HepG2 (cell line): ENCODE data around the gene PPM1H. TPM values are rescaled to one million over a fixed set of nuclear protein-coding genes. Genes with fewer than 3 reads are reported as not detected.

Experiments
- BHLHE40 ChIP-seq: IDR thresholded peaks from 2 replicates; pipeline ENCODE4 v1.6.1; 2011; ENCODE audit warnings: low read length, improper control_type of control experiment
- CAMTA2 ChIP-seq: sonication (generic); formaldehyde crosslinking; IDR thresholded peaks from 2 replicates; pipeline ENCODE4 v1.4.0; 2020; ENCODE audit warnings: mild to moderate bottlenecking, missing genetic modification reagents, borderline replicate concordance
- CHD4 ChIP-seq: fragments of 200-600 bp; sonication (generic); IDR thresholded peaks from 2 replicates; pipeline ENCODE4 v1.7.0; 2017; ENCODE audit warnings: mild to moderate bottlenecking, low read length, borderline replicate concordance
- DZIP1 ChIP-seq: sonication (generic); formaldehyde crosslinking; IDR thresholded peaks from 2 replicates; pipeline ENCODE4 v1.5.0; 2020; ENCODE audit warnings: mild to moderate bottlenecking, missing genetic modification reagents
- HNRNPL ChIP-seq: fragments of 200-400 bp; formaldehyde crosslinking; IDR thresholded peaks from 2 replicates; pipeline ENCODE4 v1.6.1; 2017; ENCODE audit warnings: mild to moderate bottlenecking, low read depth, low read length
- KLF16 ChIP-seq, 2 experiments: sonication (generic) in 1 of 2; formaldehyde crosslinking in 1 of 2; IDR thresholded peaks; 2 replicates each; pipeline versions ENCODE4 v1.6.1 to v1.8.0; 2016 to 2023; ENCODE audit warnings: missing genetic modification reagents in 2 of 2, missing compliant biosample characterization in 1 of 2
- PHF5A ChIP-seq: IDR thresholded peaks from one replicate; pipeline ENCODE4 v1.6.1; 2018; ENCODE audit warnings: low read depth, missing genetic modification reagents; ENCODE audit not compliant: unreplicated experiment
- PRDM10 ChIP-seq: sonication (generic); formaldehyde crosslinking; IDR thresholded peaks from 2 replicates; pipeline ENCODE4 v1.4.0; 2020; ENCODE audit warnings: low read depth, missing genetic modification reagents
- RARA ChIP-seq: IDR thresholded peaks from 2 replicates; pipeline ENCODE4 v1.6.1; 2016; ENCODE audit warnings: missing genetic modification reagents, missing compliant biosample characterization
- REPIN1 ChIP-seq: sonication (generic); formaldehyde crosslinking; IDR thresholded peaks from 2 replicates; pipeline ENCODE4 v1.8.0; 2022; ENCODE audit warnings: missing genetic modification reagents, low read depth, mild to moderate bottlenecking, borderline replicate concordance
- SSRP1 ChIP-seq: IDR thresholded peaks from 2 replicates; pipeline ENCODE4 v1.6.1; 2016; ENCODE audit warnings: control low read depth
- U2AF1 ChIP-seq: fragments of 200-400 bp; formaldehyde crosslinking; optimal IDR thresholded peaks from 2 replicates; pipeline ENCODE3; 2017; ENCODE audit warnings: mild to moderate bottlenecking, low read depth, low read length
- ZBTB42 ChIP-seq: sonication (generic); formaldehyde crosslinking; IDR thresholded peaks from 2 replicates; pipeline ENCODE4 v1.5.0; 2020; ENCODE audit warnings: mild to moderate bottlenecking, missing genetic modification reagents
- ZFX ChIP-seq: sonication (generic); formaldehyde crosslinking; IDR thresholded peaks from 2 replicates; pipeline ENCODE4 v1.4.0; 2020; ENCODE audit warnings: mild to moderate bottlenecking, low read depth, missing genetic modification reagents, moderate library complexity
- ZNF160 ChIP-seq: sonication (generic); formaldehyde crosslinking; IDR thresholded peaks from 2 replicates; pipeline ENCODE4 v1.8.0; 2022; ENCODE audit warnings: mild to moderate bottlenecking, inconsistent platforms, missing genetic modification reagents
- ZNF3 ChIP-seq: IDR thresholded peaks from 2 replicates; pipeline ENCODE4 v1.7.0; 2017; ENCODE audit warnings: inconsistent platforms
- ZNF329 ChIP-seq: sonication (generic); formaldehyde crosslinking; IDR thresholded peaks from 2 replicates; pipeline ENCODE4 v1.9.0; 2021; ENCODE audit warnings: low read depth, mild to moderate bottlenecking, missing genetic modification reagents
- ZNF33B ChIP-seq: sonication (generic); formaldehyde crosslinking; IDR thresholded peaks from 2 replicates; pipeline ENCODE4 v1.5.1; 2020; ENCODE audit warnings: mild to moderate bottlenecking, missing genetic modification reagents
- ZNF510 ChIP-seq: sonication (generic); formaldehyde crosslinking; IDR thresholded peaks from 2 replicates; pipeline ENCODE4 v1.4.0; 2020; ENCODE audit warnings: low read depth, mild to moderate bottlenecking, missing genetic modification reagents
- ZNF720 ChIP-seq: sonication (generic); formaldehyde crosslinking; IDR thresholded peaks from 2 replicates; pipeline ENCODE4 v1.4.0; 2020; ENCODE audit warnings: missing genetic modification reagents
- ZNF761 ChIP-seq: sonication (generic); formaldehyde crosslinking; conservative IDR thresholded peaks from 2 replicates; pipeline ENCODE4 v1.4.0; 2020; ENCODE audit warnings: mild to moderate bottlenecking, missing genetic modification reagents
- ZNF784 ChIP-seq: sonication (generic); formaldehyde crosslinking; IDR thresholded peaks from 2 replicates; pipeline ENCODE4 v1.5.1; 2020; ENCODE audit warnings: missing genetic modification reagents, mild to moderate bottlenecking, borderline replicate concordance
- ZNF841 ChIP-seq: sonication (generic); formaldehyde crosslinking; IDR thresholded peaks from 2 replicates; pipeline ENCODE4 v1.8.1; 2023; ENCODE audit warnings: missing genetic modification reagents, borderline replicate concordance
- ZSCAN22 ChIP-seq: sonication (generic); formaldehyde crosslinking; IDR thresholded peaks from 2 replicates; pipeline ENCODE4 v1.4.0; 2020; ENCODE audit warnings: mild to moderate bottlenecking, missing genetic modification reagents
- polyA plus RNA-seq, 8 experiments: library from polyadenylated mRNA; depleted of rRNA in 3 of 8; stranded (reverse) in 7 of 8; unstranded in 1 of 8; fragments of >200 nt; fragmentation: Illumina TruSeq in 4 of 8; extraction: Trizol in 4 of 8; gene quantifications; 2 replicates each; pipeline versions ENCODE4 v1.2.1 to v1.2.3, GENCODE V29; 2011 to 2016; ENCODE audit warnings: low read depth in 4 of 8, missing spikeins in 1 of 8, mixed read lengths in 1 of 8; ENCODE audit not compliant: insufficient read depth in 1 of 8
- total RNA-seq, 5 experiments: library from RNA; depleted of rRNA; stranded (reverse); fragments of >200 nt; fragmentation: Illumina TruSeq; extraction: Trizol; gene quantifications; 2 replicates each; pipeline ENCODE4 v1.2.3, GENCODE V29; 2016; ENCODE audit warnings: low read depth in 1 of 5

The PPM1H gene
- total and polyA plus RNA-seq, 2 of the 13 experiments (the other 11 are each of a cell fraction or from before 2014, with no cell fraction given), result 29.1 to 38.1 TPM

- 0 out of 2 replicates have a peak, but pooled peaks have one; percentile 37 for TF ChIP-seq DZIP1 (CRISPR knock-in tag)
- TF ChIP-seq ZNF841 (CRISPR knock-in tag), result peak; percentile 86; the same call in 1 of the 2 replicates
- peak; percentile 19 for TF ChIP-seq PHF5A
- TF ChIP-seq ZNF784 (CRISPR knock-in tag), result no peak
- no peak for TF ChIP-seq CAMTA2 (CRISPR knock-in tag)
- no peak for TF ChIP-seq BHLHE40
- TF ChIP-seq ZNF329 (CRISPR knock-in tag), result 0 out of 2 replicates have a peak, but pooled peaks have one; percentile 9
- no peak; the same call in 1 of the 2 replicates for TF ChIP-seq RARA
- TF ChIP-seq ZSCAN22 (CRISPR knock-in tag), result no peak
- no peak for TF ChIP-seq ZNF3
- peak; percentile 40; the same call in 1 of the 2 replicates for TF ChIP-seq ZNF510 (CRISPR knock-in tag)
- TF ChIP-seq ZNF160 (CRISPR knock-in tag), result no peak
- 0 out of 4 replicates have a peak, but pooled peaks of 1 of the 2 experiments have one; percentile 2 for TF ChIP-seq KLF16 (CRISPR knock-in tag; IDR thresholded peaks at IDR 0.05)
- no peak for TF ChIP-seq ZNF761 (CRISPR knock-in tag)
- no peak for TF ChIP-seq CHD4
- no peak for TF ChIP-seq ZNF720 (CRISPR knock-in tag)
- TF ChIP-seq ZBTB42 (CRISPR knock-in tag), result no peak
- 0 out of 2 replicates have a peak, but pooled peaks have one; percentile 26 for TF ChIP-seq HNRNPL
- no peak for TF ChIP-seq U2AF1
- no peak; the same call in 1 of the 2 replicates for TF ChIP-seq ZNF33B (CRISPR knock-in tag)
- peak; percentile 75 for TF ChIP-seq ZFX (CRISPR knock-in tag)
- no peak; the same call in 1 of the 2 replicates for TF ChIP-seq REPIN1 (CRISPR knock-in tag)
- no peak for TF ChIP-seq SSRP1 (CRISPR knock-in tag)
- TF ChIP-seq PRDM10 (CRISPR knock-in tag), result no peak
Measured at GRCh38 chr12:62603061-62603810, 331.7 kb downstream of the PPM1H start (continued).
